ENCODE data around the gene EDEM3. TPM values are rescaled to one million over a fixed set of nuclear protein-coding genes. Genes with fewer than 3 reads are reported as not detected.

Gene EDEM3
- total and polyA plus RNA-seq, 2 of the 8 experiments (the other 6 are each of a cell fraction or from before 2014, with no cell fraction given): 1.6 to 14.0 TPM

GRCh38 chr1:184685116-184685515, 69.5 kb downstream of the EDEM3 start:
- no peaks in the 10 kb centered on the region for H3K27me3 ChIP-seq (replicated peaks in 1 of 4; ENCODE audit: control insufficient read depth in 3 of 4, extremely low read depth in 1 of 4, insufficient read depth in 3 of 4, low read length in 3 of 4)
- no peak overlapping the region for H3K9ac ChIP-seq (replicated peaks in 1 of 4; ENCODE audit: extremely low read depth in 1 of 4, low read depth in 3 of 4, low read length in 3 of 4)
- WGBS, 2 experiments (ENCODE audit: extremely low coverage in 1 of 2, insufficient coverage in 1 of 2, insufficient read length in 1 of 2, insufficient replicate concordance in 2 of 2, low coverage in 1 of 2, low lambda C conversion rate in 2 of 2, missing lambda C conversion rate in 1 of 2): 78% methylated on average over 7 of the region's 7 CpGs; no CpG with 5 or more reads in 1 of the 2 experiments
- peak overlapping the region; percentile 33; the same call in 1 of the 2 replicates for H2AFZ ChIP-seq (ENCODE audit: low read length)
- H3K23ac ChIP-seq (ENCODE audit: insufficient read length): no peak overlapping the region
- no peak overlapping the region for H3K4me3 ChIP-seq (ENCODE audit: extremely low read depth in 1 of 4, insufficient read depth in 2 of 4, low read depth in 3 of 4, low read length in 4 of 4)
- no peak overlapping the region for H4K8ac ChIP-seq (ENCODE audit: extremely low read depth, insufficient read depth, low read length)
- no peak overlapping the region for H2BK15ac ChIP-seq (ENCODE audit: low read length)
- H2BK120ac ChIP-seq (replicated peaks; ENCODE audit: low read depth, low read length): no peak overlapping the region
- H2BK5ac ChIP-seq (ENCODE audit: low read depth, low read length): no peak overlapping the region
- no peak overlapping the region for H2AK5ac ChIP-seq (ENCODE audit: low read depth, low read length)
- no peak overlapping the region for H4K91ac ChIP-seq (replicated peaks; ENCODE audit: insufficient read length, low read length)
- H3K18ac ChIP-seq (ENCODE audit: extremely low read depth, low read length): peak overlapping the region; percentile 56; the same call in 1 of the 2 replicates
- no peak overlapping the region for H3K27ac ChIP-seq (ENCODE audit: low read depth, low read length)
- TF ChIP-seq BRCA1 (IDR thresholded peaks at IDR 0.05; ENCODE audit: low read depth, low read length) (no peak), SIX5 (IDR thresholded peaks at IDR 0.05; ENCODE audit: low read depth, low read length) (no peak), BACH1 (IDR thresholded peaks at IDR 0.05; ENCODE audit: low read length) (no peak), ASH2L (IDR thresholded peaks at IDR 0.05; ENCODE audit: low read length) (no peak), RNF2 (IDR thresholded peaks at IDR 0.05; ENCODE audit: borderline replicate concordance, low read depth, low read length, missing control alignments, poor library complexity, severe bottlenecking) (no peak), TBP (IDR thresholded peaks at IDR 0.05; ENCODE audit: low read depth, low read length) (no peak), YY1 (IDR thresholded peaks at IDR 0.05; ENCODE audit: low read depth, low read length) (no peak), SP1 (IDR thresholded peaks at IDR 0.05; ENCODE audit: low read depth, low read length) (no peak), SRF (IDR thresholded peaks at IDR 0.05; ENCODE audit: low read depth, low read length) (no peak), USF2 (IDR thresholded peaks at IDR 0.05; ENCODE audit: low read length) (no peak), KDM5A (IDR thresholded peaks at IDR 0.05; ENCODE audit: low read length) (no peak), KDM4A (IDR thresholded peaks at IDR 0.05; ENCODE audit: low read depth, low read length, severe bottlenecking) (no peak)
- H2BK12ac ChIP-seq (ENCODE audit: low read depth, low read length): no peak overlapping the region
- CTCF ChIA-PET (ENCODE audit: partially characterized antibody): interaction anchor here (1.4 to 2.5 kb wide), 4 partner anchors 14 to 463 kb away, joined by 3 to 9 read pairs (median 4); no protein-coding TSS in a partner anchor
- H3K23me2 ChIP-seq (ENCODE audit: low read depth, low read length): no peaks in the 10 kb centered on the region; the same call in 1 of the 2 replicates
- no peak overlapping the region for H3K4ac ChIP-seq (replicated peaks; ENCODE audit: insufficient read length, low read depth, low read length)
- no peak overlapping the region for H3K56ac ChIP-seq (replicated peaks; ENCODE audit: insufficient read length, low read depth, low read length)
- no peaks in the 10 kb centered on the region for H3K79me2 ChIP-seq (ENCODE audit: control insufficient read depth in 1 of 2, insufficient read depth in 2 of 2, low read length in 2 of 2)
- H3K9me3 ChIP-seq (ENCODE audit: insufficient read depth in 2 of 2, low read depth in 1 of 2, low read length in 1 of 2): peaks cover 0 to 2% of the 10 kb centered on the region in 2 experiments; a peak in 1 of 4 replicates
- H3K4me1 ChIP-seq (replicated peaks in 1 of 4; ENCODE audit: control insufficient read depth in 3 of 4, insufficient read depth in 4 of 4, low read length in 3 of 4): peaks cover 0 to 3% (median 0%) of the 10 kb centered on the region in 4 experiments; a peak in 2 of 7 replicates
- POLR2A ChIA-PET (ENCODE audit: partially characterized antibody): no interaction called here
- H2BK20ac ChIP-seq (ENCODE audit: low read length): 0 out of 2 replicates have a peak overlapping the region, but pooled peaks have one; percentile 9
- DNase-seq (ENCODE audit: low read depth in 1 of 2, low spot score in 2 of 2) (no peak), FAIRE-seq (no peak)
- H3K36me3 ChIP-seq (ENCODE audit: control insufficient read depth in 2 of 4, insufficient read depth in 4 of 4, low read length in 3 of 4): no peaks in the 10 kb centered on the region
- H3K79me1 ChIP-seq (ENCODE audit: low read depth, low read length): no peaks in the 10 kb centered on the region
- no peak overlapping the region for H3K4me2 ChIP-seq (ENCODE audit: insufficient read depth in 1 of 2, low read depth in 2 of 2, low read length in 2 of 2)
- no peak overlapping the region for H3K14ac ChIP-seq (ENCODE audit: insufficient read length)
- H4K20me1 ChIP-seq (replicated peaks in 1 of 2; ENCODE audit: control insufficient read depth in 1 of 2, insufficient read depth in 2 of 2, low read length in 2 of 2): no peaks in the 10 kb centered on the region
- H4K5ac ChIP-seq (ENCODE audit: insufficient read length, low read depth, low read length): no peak overlapping the region

All from H1 (cell line).